ENCODE measurements around the gene SETDB1.

The SETDB1 gene

GRCh38 chr1:150976401-150976821, 50.2 kb downstream of the SETDB1 start:
- DNase-seq (ENCODE audit: low read depth): no peak

- DNase-seq (ENCODE audit: low read depth): peak; percentile 74
Measured at GRCh38 chr1:150976879-150977694, 50.9 kb downstream of the SETDB1 start.

GRCh38 chr1:150979092-150980056, 53.2 kb downstream of the SETDB1 start:
- peak; percentile 92 for DNase-seq (ENCODE audit: low read depth)

GRCh38 chr1:150981177-150981804, 55.1 kb downstream of the SETDB1 start:
- peak; percentile 38 for DNase-seq (ENCODE audit: low read depth)

- no peak for DNase-seq (ENCODE audit: low read depth)
Measured at GRCh38 chr1:150981805-150982712, 55.9 kb downstream of the SETDB1 start, which contains the start of gene ANXA9. Gene ANXA9, plus strand, starts transcription at chr1:150982292. Its CDS starts 814 bp downstream, at chr1:150983106.

- DNase-seq (ENCODE audit: low read depth): no peak
Measured at GRCh38 chr1:150985179-150985825, 59.1 kb downstream of the SETDB1 start.

- DNase-seq (ENCODE audit: low read depth): no peak
Measured at GRCh38 chr1:150987924-150988323, 61.8 kb downstream of the SETDB1 start.

- no peak for DNase-seq (ENCODE audit: low read depth)
Measured at GRCh38 chr1:150992626-150993025, 66.5 kb downstream of the SETDB1 start.

GRCh38 chr1:150994248-150994647, 68.1 kb downstream of the SETDB1 start:
- no peak for DNase-seq (ENCODE audit: low read depth)

GRCh38 chr1:150995460-150995859, 69.3 kb downstream of the SETDB1 start:
- no peak for DNase-seq (ENCODE audit: low read depth)

- peak; percentile 48 for DNase-seq (ENCODE audit: low read depth)
Measured at GRCh38 chr1:150995896-150996295, 69.7 kb downstream of the SETDB1 start.

- DNase-seq (ENCODE audit: low read depth): no peak
Measured at GRCh38 chr1:150997126-150997872, 71.1 kb downstream of the SETDB1 start.

- no peak for DNase-seq (ENCODE audit: low read depth)
Measured at GRCh38 chr1:150997949-150998348, 71.8 kb downstream of the SETDB1 start.

- peak; percentile 92 for DNase-seq (ENCODE audit: low read depth)
Measured at GRCh38 chr1:150999051-150999674, 73.0 kb downstream of the SETDB1 start.

GRCh38 chr1:150999926-151000325, 73.8 kb downstream of the SETDB1 start:
- DNase-seq (ENCODE audit: low read depth): peak; percentile 35

GRCh38 chr1:151000408-151000807, 74.2 kb downstream of the SETDB1 start:
- no peak for DNase-seq (ENCODE audit: low read depth)

- DNase-seq (ENCODE audit: low read depth): peak; percentile 60
Measured at GRCh38 chr1:151001602-151002001, 75.4 kb downstream of the SETDB1 start.

- no peak for DNase-seq (ENCODE audit: low read depth)
Measured at GRCh38 chr1:151002051-151002450, 75.9 kb downstream of the SETDB1 start.

- DNase-seq (ENCODE audit: low read depth): no peak
Measured at GRCh38 chr1:151002611-151003010, 76.4 kb downstream of the SETDB1 start.
